GM19438 (cell line): ENCODE results near the gene TOPORS.
"Not testable (repeated sequence)": the region's sequence is repeated elsewhere in the genome, so short reads cannot be mapped to it uniquely, and the experiment has no call there.

ENCODE experiments used
- ATAC-seq: cut with Tn5 transposase; IDR thresholded peaks from one replicate; pipeline ENCODE4 v1.9.1; 2021; ENCODE audit warnings: low read depth; ENCODE audit not compliant: unreplicated experiment

TOPORS gene

DNA sequence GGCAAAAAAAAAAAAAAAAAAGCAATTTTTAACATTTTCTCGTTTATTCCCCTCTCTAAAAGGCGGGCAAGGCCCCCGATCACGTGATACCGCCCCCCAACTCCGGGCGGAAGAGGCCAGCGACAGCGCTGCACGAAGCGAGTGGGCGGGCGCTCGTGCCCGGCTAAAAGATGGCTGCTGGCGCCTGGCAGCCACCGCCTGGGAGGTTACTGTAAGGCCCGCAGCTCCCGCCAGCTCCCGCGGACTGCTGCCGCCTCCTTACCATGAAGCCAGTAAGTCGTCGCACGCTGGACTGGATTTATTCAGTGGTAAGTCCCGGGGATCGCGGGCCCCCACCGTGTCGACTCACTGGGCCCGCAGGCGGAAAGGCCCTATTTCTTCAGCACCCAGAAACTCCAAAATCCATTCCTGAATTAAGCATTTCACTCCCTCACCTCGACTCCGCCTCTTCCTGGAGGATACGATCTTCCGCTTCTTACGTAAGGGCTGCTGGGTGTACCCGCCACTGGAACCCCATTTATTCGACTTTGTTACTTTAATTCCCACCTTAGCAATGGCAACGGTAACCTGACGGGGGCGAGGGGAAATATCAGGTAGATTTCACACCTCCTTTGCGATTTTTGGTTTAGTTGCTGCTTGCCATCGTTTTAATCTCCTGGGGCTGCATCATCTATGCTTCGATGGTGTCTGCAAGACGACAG is at the start of gene TOPORS, which contains the start of gene SMIM27:
Gene TOPORS (minus strand): TSS at position 415 of the 701 bp plus-strand sequence. CDS start 150 bp downstream, at position 265.
Gene SMIM27 (plus strand): TSS at position 156 of the 701 bp plus-strand sequence. CDS start 108 bp downstream, at position 264.
- ATAC-seq = peak; percentile 71

DNA sequence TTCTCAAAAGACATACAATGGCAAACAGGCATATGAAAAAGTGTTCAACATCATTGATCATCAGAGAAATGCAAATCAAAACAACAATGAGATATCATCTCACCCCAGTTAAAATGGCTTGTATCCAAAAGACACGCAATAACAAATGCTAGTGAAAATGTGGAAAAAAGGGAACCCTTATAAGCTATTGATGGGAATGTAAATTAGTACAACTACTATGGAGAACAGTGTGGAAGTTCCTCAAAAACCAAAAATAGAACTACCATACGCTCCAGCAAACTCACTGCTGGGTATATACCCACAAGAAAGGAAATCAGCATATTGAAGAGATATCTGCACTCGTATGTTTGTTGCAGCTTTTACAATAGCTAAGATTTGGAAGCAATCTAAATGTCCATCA is 46.6 kb upstream of the TOPORS start:
- ATAC-seq = not testable (repeated sequence)

DNA sequence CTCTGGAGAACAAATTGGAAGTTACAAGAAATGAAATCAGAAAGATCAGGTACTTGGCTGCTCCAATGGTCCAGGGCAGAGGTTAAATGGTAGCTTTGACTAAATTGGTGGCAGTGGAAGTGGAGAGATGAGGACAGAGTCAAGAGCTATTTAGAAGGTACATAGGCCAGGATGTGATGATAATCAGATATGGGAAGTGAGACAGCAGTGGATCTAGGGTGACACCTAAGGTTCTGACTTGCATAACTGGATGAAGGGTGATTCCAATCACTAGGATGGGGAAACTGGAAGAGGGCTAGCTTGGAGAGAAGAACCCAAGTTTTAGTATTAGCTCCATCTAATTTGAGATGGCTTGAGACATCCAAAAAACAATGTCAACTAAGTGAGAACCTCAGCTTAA is 44.5 kb upstream of the TOPORS start:
- no peak for ATAC-seq

DNA sequence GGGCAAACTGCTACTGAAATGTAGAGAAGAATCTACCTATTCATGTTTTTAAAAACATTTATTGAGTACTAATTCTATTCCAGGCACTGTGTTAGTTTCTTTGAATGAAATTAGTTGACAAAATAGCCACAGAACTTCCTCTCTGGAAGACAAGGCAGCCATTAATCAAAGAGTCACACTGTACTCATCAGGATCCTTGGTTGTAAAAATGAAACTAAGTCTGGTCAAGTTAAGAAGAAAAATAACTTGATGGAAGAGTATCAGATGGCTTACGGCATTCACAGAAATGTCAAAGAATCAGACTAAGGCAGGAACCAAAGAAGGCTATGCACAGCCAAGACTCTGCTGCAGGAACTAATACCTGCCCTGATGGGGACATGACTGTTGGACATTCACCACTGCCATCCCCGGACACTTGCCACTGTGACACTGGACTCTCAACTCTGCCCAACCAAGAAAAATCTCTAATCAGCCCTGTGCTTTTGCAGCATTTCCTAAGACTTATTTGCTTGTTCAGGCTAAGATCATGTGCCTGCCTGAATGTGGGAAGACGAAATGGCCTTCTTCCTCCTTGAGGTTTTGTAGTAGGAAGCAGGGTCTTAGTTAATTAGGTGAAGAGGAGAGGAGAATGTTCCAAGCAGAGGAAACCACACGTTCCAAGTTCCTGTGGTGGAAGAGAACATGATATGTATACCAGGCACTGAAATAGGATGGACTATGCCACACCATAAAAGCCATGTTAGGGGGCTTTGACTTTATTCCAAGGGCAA is 43.9 kb upstream of the TOPORS start:
- no peak for ATAC-seq

DNA sequence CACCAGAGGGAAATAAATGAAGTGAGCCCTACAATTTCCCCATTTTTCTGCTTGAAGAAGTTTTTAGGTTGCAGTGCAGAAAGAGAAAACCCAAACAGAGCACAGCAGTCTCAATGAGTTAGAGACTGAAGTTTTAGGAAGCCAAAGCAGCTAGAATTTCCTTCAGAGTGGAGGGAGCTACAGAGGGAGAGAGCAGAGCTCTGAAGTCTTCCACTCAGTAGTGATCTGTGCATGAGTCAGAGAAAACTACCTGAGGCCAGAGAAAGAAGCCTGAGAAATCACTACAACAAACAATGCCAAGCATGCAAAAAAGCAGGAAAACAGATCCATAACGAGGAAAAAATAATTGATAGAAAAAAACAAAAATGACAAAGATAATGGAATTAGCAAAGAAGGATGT is 38.5 kb upstream of the TOPORS start:
- ATAC-seq = no peak

DNA sequence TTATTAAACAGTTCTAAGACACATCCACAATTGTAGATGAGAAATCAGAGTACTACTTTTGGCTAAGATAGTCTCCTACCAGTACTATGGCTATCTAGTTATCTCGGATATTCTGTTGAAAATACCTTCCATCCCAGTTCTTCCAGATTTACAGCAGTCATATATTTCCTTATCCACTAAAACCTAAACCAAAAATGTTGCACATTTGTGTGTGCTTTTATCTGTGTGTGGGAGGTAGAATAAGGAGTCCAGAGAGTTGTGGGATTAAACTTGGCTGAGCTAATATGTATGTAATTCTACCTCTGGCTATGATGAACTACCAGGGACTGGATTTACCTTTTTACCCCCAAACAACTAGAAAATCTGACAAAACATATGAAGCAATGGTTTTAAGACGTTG is 38.1 kb upstream of the TOPORS start:
- no peak for ATAC-seq

DNA sequence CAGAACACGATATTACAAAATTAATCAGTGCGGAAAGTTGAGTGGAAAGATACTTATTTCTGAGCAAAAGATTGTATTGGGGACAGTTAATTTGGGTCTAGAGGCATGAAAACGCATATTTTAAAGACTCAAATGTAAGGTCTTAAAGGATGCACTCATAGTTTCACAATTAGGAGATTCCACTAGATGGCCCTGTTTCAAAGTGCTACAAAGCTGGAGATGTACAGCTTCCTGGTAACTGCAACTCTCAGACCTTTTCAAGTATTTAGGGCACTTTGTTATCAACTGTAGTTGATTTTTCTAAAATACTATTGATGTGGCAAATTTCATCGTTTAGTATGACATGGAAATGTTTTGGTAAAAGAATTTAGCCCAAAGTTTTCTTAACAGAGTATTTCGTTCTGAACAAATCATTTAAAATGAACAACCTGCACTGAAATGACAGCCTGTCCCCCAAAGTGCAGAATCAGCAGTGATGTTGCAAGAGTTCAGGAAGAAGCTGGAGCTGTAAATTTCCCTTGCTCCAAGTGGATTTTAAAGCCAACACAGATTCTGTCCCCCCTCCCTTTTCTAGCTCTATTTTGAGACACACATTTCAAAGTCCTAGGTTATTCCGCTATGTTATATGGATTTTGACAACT is 36.8 kb upstream of the TOPORS start:
- no peak for ATAC-seq

DNA sequence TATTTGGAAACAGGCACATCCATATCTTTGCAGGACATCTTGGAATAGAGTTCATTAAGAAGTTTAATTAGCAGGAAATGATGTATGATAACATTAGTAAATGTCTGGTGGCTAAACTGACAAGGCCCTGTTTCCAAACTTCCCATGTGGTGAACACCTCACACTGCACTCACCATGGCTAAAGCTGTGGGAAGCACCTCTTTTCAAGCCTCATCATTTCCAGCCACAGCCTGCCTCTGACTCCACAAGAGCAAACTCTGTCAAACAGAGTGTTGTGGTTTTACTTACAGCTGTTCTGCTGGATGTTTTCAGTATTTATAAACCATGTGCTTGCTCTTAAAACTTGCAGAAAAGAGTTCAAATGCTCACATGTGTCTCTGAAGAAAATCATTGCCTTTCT is 35.5 kb upstream of the TOPORS start:
- ATAC-seq = no peak

DNA sequence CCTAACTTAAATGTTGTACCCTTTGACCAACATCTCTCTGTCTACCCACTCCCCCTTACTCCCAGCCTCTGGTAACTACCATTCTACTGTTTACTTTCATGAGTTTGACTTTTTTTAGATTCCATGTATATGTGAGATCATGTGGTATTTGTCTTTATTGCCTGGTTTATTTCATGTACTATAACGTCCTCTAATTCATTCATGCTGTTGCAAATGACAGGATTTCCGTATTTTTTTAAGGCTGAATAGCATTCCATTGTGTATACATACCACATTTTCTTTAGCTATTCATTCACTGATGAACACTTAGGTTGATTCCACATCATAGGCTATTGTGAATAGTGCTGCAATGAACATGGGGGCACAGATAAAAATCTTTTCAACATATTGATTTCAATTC is 32.4 kb upstream of the TOPORS start:
- no peak for ATAC-seq

DNA sequence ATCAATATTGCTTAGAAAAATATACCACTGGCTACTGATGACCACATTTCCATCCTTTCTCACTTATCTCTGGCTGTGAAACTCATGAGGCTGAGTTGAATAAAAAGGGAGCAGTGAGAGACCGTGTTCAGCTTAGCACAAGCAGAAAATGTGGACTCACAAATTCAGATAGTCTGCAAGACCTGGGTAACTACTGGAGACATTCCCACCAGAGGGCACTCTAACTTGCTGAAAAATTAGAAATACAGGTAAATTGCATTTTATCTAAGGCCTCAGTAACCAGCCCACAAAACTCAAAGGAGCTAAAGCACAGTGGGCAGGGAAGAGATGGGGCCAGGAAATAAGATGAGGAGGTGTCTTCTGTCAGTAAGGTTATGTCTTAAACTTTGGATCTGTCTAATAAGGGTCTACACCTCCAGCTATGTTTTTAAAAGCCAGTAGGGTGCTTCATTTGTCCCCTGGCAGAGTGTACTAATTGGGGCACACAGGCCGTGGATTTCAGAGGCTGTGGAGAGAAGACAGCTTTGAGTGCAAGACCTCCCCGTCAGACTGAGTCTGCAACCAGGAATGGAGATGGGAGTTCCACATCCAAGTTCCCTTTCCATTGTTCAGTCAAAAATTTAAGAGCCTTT is 29.2 kb upstream of the TOPORS start:
- no peak for ATAC-seq

DNA sequence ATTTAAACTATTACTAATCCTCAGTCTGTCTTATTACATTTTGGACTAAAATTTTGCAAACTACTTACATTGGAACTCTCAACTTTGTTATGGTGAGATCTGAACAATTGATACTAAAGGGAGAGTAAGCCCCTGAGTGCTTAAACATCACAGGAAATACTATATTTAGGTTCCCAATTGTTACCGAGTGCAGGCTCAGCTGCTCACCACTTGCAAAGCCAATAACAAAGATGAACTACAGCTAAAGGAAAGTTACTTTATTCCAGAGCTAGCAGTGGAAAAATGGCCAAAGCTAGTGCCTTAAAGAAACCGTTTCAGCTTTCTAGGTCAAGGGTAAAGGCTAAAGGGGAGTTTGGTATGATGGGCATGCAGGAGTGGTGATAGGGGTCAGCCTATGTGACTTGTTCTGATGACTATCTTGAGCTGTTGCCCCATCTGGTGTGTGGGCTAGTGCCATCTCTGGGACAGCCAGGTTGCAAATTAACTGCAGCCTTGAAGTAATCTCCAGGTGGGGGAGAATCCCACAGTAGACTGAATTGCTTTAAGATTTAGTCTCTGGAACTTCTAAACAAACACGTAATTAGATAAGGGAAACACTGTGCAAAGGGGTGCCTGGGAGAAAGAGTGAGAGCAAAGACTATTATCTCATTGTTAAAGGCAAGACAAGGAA is 28.4 kb upstream of the TOPORS start:
- no peak for ATAC-seq

DNA sequence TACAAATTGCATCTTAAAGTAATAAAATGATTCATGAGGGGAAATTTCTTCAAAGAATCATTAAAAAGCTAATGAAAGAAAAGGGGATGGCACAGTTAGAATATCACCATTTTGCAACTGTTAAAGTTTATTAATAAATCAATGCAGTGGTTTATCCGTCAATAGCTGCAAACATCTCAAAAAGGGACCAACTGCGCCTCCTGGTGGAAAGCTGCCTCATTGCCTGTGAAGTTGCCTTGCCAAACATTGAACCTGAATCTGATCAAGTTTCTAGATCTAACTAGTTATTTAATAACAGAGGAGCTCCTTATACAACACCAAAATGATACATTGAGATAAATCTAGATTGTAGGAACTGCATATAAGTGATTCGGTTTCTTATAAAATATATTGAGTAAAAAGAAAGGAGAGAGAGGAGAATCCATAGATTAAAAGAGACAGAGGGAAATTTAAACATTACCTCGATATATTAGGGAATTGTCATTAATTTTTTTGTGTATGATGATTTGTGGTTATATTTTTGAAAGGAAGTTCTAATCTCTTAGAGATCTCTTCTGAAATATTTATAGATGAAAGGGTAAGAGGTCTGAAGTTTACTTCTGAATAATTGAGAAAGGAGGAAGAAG is 27.4 kb upstream of the TOPORS start:
- no peak for ATAC-seq

DNA sequence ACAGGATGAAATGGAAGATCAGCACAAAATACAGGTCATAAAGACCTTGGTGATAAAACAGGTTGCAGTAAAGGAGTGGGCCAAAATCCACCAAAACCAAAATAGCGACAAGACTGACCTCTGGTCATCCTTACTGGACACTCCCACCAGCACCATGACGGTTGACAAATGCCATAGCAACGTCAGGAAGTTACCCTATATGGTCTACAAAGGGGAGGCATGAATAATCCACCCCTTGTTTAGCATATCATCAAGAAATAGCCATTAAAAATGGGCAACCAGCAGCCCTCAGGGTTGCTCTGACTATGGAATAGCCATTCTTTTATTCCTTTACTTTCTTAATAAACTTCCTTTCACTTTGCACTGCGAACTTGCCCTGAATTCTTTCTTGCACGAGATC is 26.6 kb upstream of the TOPORS start:
- ATAC-seq = no peak

DNA sequence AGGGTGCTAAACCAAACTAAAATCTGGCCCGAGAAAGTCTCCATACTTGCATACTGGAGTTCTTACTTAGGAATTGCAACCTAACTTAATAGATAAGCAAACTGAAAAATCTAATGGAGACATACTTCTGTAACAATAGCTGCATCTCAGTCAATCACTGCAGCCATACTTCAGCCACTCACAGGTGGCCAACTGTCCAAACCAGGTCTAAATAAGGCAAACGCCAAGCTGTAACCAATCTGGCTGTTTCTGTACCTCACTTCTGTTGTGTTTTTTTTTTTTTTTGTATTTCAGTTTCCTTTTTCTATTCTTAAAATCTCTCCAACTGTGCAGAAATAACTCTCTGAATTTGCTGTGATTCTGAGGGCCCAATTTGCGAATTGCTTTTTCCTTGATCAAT is 24.9 kb upstream of the TOPORS start:
- ATAC-seq = no peak

DNA sequence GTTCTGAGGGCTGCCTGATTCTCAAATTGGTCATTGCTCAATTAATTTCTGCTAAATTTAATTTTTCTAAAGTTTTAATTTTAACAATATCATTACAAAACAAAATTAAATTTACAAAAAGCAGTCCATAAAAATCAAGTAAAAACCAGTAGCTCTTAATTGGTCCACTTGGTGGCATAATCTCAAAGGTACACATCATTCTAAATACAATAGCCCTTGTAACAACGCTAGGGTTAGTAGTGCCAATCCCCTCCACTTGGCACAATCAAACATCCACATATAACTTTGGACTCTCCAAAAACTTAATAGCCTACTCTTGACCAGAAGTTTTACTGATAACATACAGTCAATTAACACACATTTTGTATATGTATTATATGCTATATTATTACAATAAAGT is 22.5 kb upstream of the TOPORS start:
- ATAC-seq = no peak

DNA sequence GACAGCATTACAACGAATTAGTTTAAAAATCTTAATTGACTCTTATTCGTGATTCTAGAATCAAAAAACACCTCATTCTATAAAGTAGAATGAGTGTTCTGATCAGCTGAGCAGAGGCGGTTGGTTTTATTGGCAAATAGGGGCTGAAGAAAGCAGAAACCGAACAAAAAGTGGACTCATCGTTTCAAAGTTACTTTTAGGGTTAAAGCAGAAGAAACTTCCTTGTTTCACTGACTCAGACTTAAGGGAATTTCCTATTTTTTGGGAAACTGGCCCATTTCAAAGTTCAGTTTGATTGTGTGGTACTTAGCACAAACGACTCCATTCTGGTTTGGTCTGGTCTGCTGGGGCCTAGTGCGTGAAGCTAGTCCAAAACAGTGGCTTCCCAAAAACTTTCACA is 21.4 kb upstream of the TOPORS start:
- ATAC-seq = no peak

DNA sequence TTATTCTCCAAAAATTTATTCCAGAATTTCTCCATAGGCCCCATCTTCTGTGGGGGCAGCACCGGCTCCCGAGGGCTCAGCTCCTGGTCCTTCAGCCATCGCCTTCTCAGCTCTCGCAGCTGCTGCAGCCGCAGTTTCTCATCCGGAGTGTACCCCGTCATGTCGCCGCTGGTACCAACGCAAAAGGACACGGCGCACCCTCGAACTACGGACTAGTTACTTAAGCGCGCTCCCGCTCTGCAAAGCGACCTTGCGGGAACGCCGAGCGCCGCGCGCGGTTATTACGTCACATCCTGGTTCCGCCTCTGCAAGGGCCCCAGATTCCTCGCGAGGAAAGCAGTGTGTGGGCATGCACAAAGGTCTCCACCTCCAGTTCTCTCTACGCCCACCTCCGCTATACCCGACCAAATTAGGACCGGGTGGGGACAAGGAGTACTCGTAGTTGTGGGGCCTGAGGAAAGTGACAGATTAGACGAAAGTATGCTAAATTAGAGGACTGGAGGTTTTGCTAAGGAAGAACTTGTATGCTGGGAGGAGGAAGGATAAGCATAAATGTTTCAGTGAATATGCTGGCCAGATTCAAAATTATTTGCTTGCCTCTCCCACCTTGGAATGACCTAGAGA is 20.6 kb upstream of the TOPORS start, which contains the start of gene NDUFB6:
Gene NDUFB6 (minus strand): TSS at position 260 of the 624 bp plus-strand sequence. CDS start 99 bp downstream, at position 161.
- peak; percentile 85 for ATAC-seq

DNA sequence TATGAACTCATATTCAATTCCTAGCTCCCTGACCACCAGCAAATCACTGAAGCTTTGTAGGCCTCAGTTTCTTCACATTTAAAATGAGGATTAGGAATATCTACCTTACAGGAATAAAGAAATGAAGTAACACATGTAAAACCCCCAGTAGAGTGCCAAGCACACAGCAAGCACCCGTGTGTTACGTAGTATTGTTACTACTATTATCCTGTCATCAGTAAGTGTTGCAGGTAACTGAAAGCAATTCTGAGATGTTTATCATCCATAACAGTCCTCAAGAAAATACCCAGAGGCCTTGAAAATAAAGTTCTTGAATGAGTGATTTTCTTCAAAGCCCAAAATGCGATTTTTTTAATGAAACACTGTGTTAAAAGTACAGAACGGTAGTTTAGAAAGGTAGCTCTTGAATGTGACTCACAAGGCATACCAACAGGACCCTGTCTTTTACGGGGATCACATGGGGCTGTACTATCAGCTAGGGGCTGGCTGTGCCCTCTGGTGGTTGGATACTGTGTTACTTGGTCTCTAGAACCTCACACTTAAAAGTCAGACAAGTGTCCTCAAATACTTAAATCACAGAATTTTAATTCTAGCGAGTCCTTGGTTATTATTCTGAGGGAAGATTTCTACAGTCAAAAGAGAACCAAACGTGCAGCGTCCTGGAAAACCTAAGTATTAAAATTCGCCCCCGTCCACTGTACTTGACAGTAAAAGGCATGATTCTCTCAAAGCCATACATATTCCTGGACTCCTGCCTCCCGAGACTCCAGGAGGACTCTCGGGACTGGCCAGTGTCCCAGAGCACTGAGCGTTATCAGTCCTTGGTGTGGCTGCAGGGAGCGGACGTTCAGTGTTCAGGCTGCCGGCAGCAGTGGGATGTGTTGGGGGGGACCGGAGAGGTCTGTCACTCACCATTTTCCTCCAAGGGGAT is 19.8 kb upstream of the TOPORS start:
- ATAC-seq = peak; percentile 90
